Measurements from ENCODE around the gene TMEM132D.

DNA sequence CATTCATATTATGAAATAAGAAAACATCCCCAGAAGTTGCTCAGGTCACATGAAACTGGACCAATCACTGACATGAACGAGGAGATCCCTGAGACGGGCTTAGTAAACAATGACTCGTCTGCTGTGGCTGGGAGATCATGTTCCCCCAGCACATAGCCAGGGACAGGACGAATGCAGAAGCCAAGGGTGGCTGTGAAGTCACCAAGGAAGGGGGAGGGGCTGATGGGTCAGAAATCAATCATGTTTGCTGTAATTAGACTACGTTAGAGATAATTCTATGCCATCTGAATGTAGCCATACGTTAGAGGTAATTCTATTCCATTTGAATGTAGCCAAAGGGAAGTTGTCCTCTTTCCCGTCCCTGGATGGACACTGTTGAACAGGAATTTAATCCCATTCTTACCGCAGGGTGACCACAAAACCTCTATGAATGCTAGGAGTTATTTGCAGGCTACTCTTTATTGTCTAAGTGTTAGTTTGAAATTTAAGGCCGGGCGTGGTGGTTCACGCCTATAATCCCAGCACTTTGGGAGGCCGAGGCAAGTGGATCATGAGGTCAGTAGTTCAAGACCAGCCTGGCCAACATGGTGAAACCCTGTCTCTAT is 332.9 kb downstream of the TMEM132D start:
- TF ChIP-seq, protein P1, sequence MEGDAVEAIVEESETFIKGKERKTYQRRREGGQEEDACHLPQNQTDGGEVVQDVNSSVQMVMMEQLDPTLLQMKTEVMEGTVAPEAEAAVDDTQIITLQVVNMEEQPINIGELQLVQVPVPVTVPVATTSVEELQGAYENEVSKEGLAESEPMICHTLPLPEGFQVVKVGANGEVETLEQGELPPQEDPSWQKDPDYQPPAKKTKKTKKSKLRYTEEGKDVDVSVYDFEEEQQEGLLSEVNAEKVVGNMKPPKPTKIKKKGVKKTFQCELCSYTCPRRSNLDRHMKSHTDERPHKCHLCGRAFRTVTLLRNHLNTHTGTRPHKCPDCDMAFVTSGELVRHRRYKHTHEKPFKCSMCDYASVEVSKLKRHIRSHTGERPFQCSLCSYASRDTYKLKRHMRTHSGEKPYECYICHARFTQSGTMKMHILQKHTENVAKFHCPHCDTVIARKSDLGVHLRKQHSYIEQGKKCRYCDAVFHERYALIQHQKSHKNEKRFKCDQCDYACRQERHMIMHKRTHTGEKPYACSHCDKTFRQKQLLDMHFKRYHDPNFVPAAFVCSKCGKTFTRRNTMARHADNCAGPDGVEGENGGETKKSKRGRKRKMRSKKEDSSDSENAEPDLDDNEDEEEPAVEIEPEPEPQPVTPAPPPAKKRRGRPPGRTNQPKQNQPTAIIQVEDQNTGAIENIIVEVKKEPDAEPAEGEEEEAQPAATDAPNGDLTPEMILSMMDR (IDR thresholded peaks at IDR 0.05) = no peak
- TF ChIP-seq EP300 (IDR thresholded peaks at IDR 0.05) = no peak
- no peak for TF ChIP-seq POLR2AphosphoS5 (IDR thresholded peaks at IDR 0.05)
- no peak for TF ChIP-seq POLR2A (IDR thresholded peaks at IDR 0.05)

All from gastroesophageal sphincter (tissue), 3 donors.